B cell (primary cell): Measurements from ENCODE around the gene ANKRD44. TPM values are rescaled to one million over a fixed set of nuclear protein-coding genes. Genes with fewer than 3 reads are reported as not detected.

ENCODE experiments used
- ATAC-seq: fragments of 200-7000 bp; cut with Tn5 transposase; one replicate; pipeline ENCODE4 v1.10.0; 2021; ENCODE audit warnings: low read depth, mild to moderate bottlenecking, moderate number of reproducible peaks, moderate library complexity
- CTCF ChIA-PET: fragments of 350-600 bp; sonication (Branson Sonifier 250); formaldehyde crosslinking; loops from one replicate; lab custom pipeline; 2021; ENCODE audit warnings: antibody characterized with exemption, inconsistent platforms; lab: Charles Lee
- POLR2A ChIA-PET: fragments of 350-600 bp; sonication (Branson Sonifier 250); formaldehyde crosslinking; loops from one replicate; lab custom pipeline; 2021; ENCODE audit warnings: antibody characterized with exemption; lab: Charles Lee
- DNase-seq: peaks from one replicate; pipeline ENCODE4 v3.0.0; 2013
- H2AFZ ChIP-seq: 2 replicates; pipeline ENCODE4 v1.6.1; 2012; ENCODE audit warnings: mild to moderate bottlenecking, low read depth, low read length; ENCODE audit not compliant: insufficient read depth, poor library complexity, severe bottlenecking
- H3K27ac ChIP-seq, 2 donors: 1 replicate in 1 of 2; 2 replicates in 1 of 2; pipeline ENCODE4 v1.5.1; 2012 to 2013; ENCODE audit warnings: low read length in 2 of 2, mild to moderate bottlenecking in 2 of 2, moderate library complexity in 1 of 2
- H3K27me3 ChIP-seq, 4 experiments: fragments of 200-600 bp in 1 of 4; sonication (generic) in 1 of 4; replicated peaks in 1 of 4; 1 replicate in 2 of 4; 2 replicates in 2 of 4; pipeline versions ENCODE4 v1.6.1 to v1.7.0; 2013 to 2016; ENCODE audit warnings: low read length in 3 of 4, mild to moderate bottlenecking in 2 of 4, mixed read lengths in 1 of 4, moderate library complexity in 1 of 4; ENCODE audit not compliant: insufficient read depth in 4 of 4, control insufficient read depth in 3 of 4; ENCODE audit errors: control extremely low read depth in 1 of 4
- H3K36me3 ChIP-seq, 2 experiments: replicated peaks in 1 of 2; 1 replicate in 1 of 2; 2 replicates in 1 of 2; pipeline versions ENCODE4 v1.6.1 to v1.7.1; 2013; ENCODE audit warnings: low read length in 1 of 2; ENCODE audit not compliant: insufficient read depth in 2 of 2, control insufficient read depth in 1 of 2; ENCODE audit errors: control extremely low read depth in 1 of 2, extremely low read depth in 1 of 2
- H3K4me1 ChIP-seq, 2 donors: fragments of 200-600 bp in 1 of 2; sonication (generic) in 1 of 2; 1 replicate in 1 of 2; 2 replicates in 1 of 2; pipeline versions ENCODE4 v1.5.1 to v1.6.1; 2013 to 2017; ENCODE audit warnings: low read length in 2 of 2; ENCODE audit not compliant: control insufficient read depth in 2 of 2, insufficient read depth in 2 of 2
- H3K4me2 ChIP-seq: replicated peaks from 2 replicates; pipeline ENCODE3; 2012; ENCODE audit warnings: mild to moderate bottlenecking, low read depth, low read length; ENCODE audit not compliant: poor library complexity, severe bottlenecking
- H3K4me3 ChIP-seq, 5 experiments: fragments of 200-600 bp in 1 of 5; sonication (generic) in 1 of 5; 1 replicate in 3 of 5; 2 replicates in 2 of 5; pipeline versions ENCODE4 v1.5.1 to v1.7.0; 2011 to 2016; ENCODE audit warnings: low read length in 4 of 5, mild to moderate bottlenecking in 4 of 5, low read depth in 2 of 5, control low read depth in 1 of 5, moderate library complexity in 1 of 5; ENCODE audit not compliant: insufficient read depth in 1 of 5; ENCODE audit errors: control extremely low read depth in 1 of 5, extremely low read depth in 1 of 5
- H3K79me2 ChIP-seq: fragments of 200-600 bp; sonication (generic); one replicate; pipeline ENCODE4 v1.6.0; 2016; ENCODE audit warnings: low read length; ENCODE audit not compliant: control insufficient read depth, insufficient read depth
- H3K9ac ChIP-seq: fragments of 200-600 bp; sonication (generic); 2 replicates; pipeline ENCODE4 v1.6.1; 2017; ENCODE audit warnings: mild to moderate bottlenecking, low read length, moderate library complexity
- H3K9me3 ChIP-seq, 3 donors: one replicate each; pipeline versions ENCODE4 v1.6.1 to v1.7.1; 2013; ENCODE audit warnings: low read length in 2 of 3; ENCODE audit not compliant: control insufficient read depth in 2 of 3, insufficient read depth in 1 of 3; ENCODE audit errors: control extremely low read depth in 1 of 3
- H4K20me1 ChIP-seq: 2 replicates; pipeline ENCODE4 v1.6.0; 2012; ENCODE audit warnings: mild to moderate bottlenecking, low read length; ENCODE audit not compliant: insufficient read depth, control insufficient read depth, poor library complexity, severe bottlenecking
- H3K27ac Mint-ChIP-seq: one replicate; pipeline ENCODE4 v1.8.0; 2021; ENCODE audit warnings: mixed read lengths
- H3K27me3 Mint-ChIP-seq: one replicate; pipeline ENCODE4 v1.8.0; 2021; ENCODE audit warnings: mixed read lengths
- H3K4me1 Mint-ChIP-seq: one replicate; pipeline ENCODE4 v1.8.0; 2021; ENCODE audit warnings: mixed read lengths
- H3K4me3 Mint-ChIP-seq: one replicate; pipeline ENCODE4 v1.8.0; 2021; ENCODE audit warnings: mixed read lengths
- H3K9me3 Mint-ChIP-seq: one replicate; pipeline ENCODE4 v1.8.0; 2022; ENCODE audit warnings: mixed read lengths; ENCODE audit not compliant: insufficient read depth
- CTCF ChIP-seq: fragments of 200-600 bp; IDR thresholded peaks from one replicate; pipeline ENCODE4 v1.8.0; 2022; ENCODE audit warnings: antibody characterized with exemption, mild to moderate bottlenecking
- EZH2 ChIP-seq: IDR thresholded peaks from 2 replicates; pipeline ENCODE4 v1.6.1; 2012; ENCODE audit warnings: borderline replicate concordance, low read depth, mild to moderate bottlenecking, moderate library complexity, low read length; ENCODE audit not compliant: insufficient read depth, poor library complexity, severe bottlenecking
- WGBS: methylation state at CpG from one replicate; pipeline ENCODE4 v1.1.5; 2013; ENCODE audit warnings: missing lambda C conversion rate; ENCODE audit not compliant: insufficient coverage; 5-methylcytosine and 5-hydroxymethylcytosine counted together
- intact Hi-C: fragments of 100-400 bp; cut with micrococcal nuclease; formaldehyde crosslinking; loops from one replicate; pipeline ENCODE4 v1.10.0; 2022
- polyA plus RNA-seq: library from polyadenylated mRNA; depleted of rRNA; stranded (reverse); fragments of >200 nt; gene quantifications from 2 replicates; pipeline ENCODE4 v1.2.3, GENCODE V29; 2012
- total RNA-seq, 2 donors: library from RNA; stranded (reverse); fragments of 120-200 nt in 1 of 2; gene quantifications; 1 replicate in 1 of 2; 2 replicates in 1 of 2; pipeline versions ENCODE4 v1.2.3 to v1.2.4, GENCODE V29; 2013 to 2022

The ANKRD44 gene
- total and polyA plus RNA-seq, 2 donors (not counting 1 experiment from before 2014, with no cell fraction given): 92.6 to 457 TPM

- POLR2A ChIA-PET: interaction anchor here (0.5 to 2.8 kb wide), 7 partner anchors 9 to 103 kb away, joined by 3 to 29 read pairs (median 3); partner anchors contain the start of gene ANKRD44
- peak overlapping the region; percentile 58 for H3K9ac ChIP-seq
Observed at GRCh38 chr2:197205585-197206215, 104.9 kb downstream of the ANKRD44 start.

More at GRCh38 chr2:197205585-197206215, 104.9 kb downstream of the ANKRD44 start:
- DNase-seq: peak; percentile 86
- WGBS: 7% methylated on average over 5 of the region's 7 CpGs
- H4K20me1 ChIP-seq: no peaks in the 10 kb centered on the region
- peak overlapping the region; percentile 1 to 54 (median 29) for H3K4me3 ChIP-seq
- intact Hi-C loops: no loop called here
- TF ChIP-seq EZH2 (no peak), CTCF (no peak)
- H3K4me1 ChIP-seq: peaks cover 84 to 88% of the 10 kb centered on the region in 2 donors
- Mint-ChIP-seq H3K27ac (peak overlapping the region; percentile 90), H3K4me1 (peaks cover 87% of the 10 kb centered on the region), H3K4me3 (peak overlapping the region; percentile 69), H3K27me3 (no peaks in the 10 kb centered on the region), H3K9me3 (no peaks in the 10 kb centered on the region)
- peaks cover 98% of the 10 kb centered on the region for H3K79me2 ChIP-seq
- H3K9me3 ChIP-seq: no peaks in the 10 kb centered on the region
- peak overlapping the region; percentile 94 to 95 for H3K27ac ChIP-seq
- no peaks in the 10 kb centered on the region for H3K27me3 ChIP-seq
- peaks cover 11 to 37% of the 10 kb centered on the region in 2 experiments for H3K36me3 ChIP-seq
- CTCF ChIA-PET: interaction anchor here (0.6 to 3.2 kb wide), 15 partner anchors 8 to 173 kb away, joined by 3 to 29 read pairs (median 6); no protein-coding TSS in a partner anchor
- peak; percentile 81 for ATAC-seq
- H2AFZ ChIP-seq: peak overlapping the region; percentile 68
- peak overlapping the region; percentile 73 for H3K4me2 ChIP-seq
